GM21390 (cell line): ENCODE results near the gene COL27A1.

Experiments used
- ATAC-seq: cut with Tn5 transposase; IDR thresholded peaks from one replicate; pipeline ENCODE4 v1.9.1; 2021; ENCODE audit not compliant: unreplicated experiment

Gene COL27A1

GRCh38 chr9:114261987-114262386 lies 106.7 kb downstream of the COL27A1 start:
- no peak for ATAC-seq

- ATAC-seq: no peak
Measured at GRCh38 chr9:114263853-114264510, 108.6 kb downstream of the COL27A1 start.

GRCh38 chr9:114264806-114265550 lies 109.6 kb downstream of the COL27A1 start:
- no peak for ATAC-seq

- no peak for ATAC-seq
Measured at GRCh38 chr9:114266969-114267368, 111.6 kb downstream of the COL27A1 start.

- no peak for ATAC-seq
Measured at GRCh38 chr9:114269023-114269422, 113.7 kb downstream of the COL27A1 start.

- no peak for ATAC-seq
Measured at GRCh38 chr9:114270120-114270975, 115.0 kb downstream of the COL27A1 start.

- ATAC-seq: no peak
Measured at GRCh38 chr9:114271556-114272510, 116.5 kb downstream of the COL27A1 start.

GRCh38 chr9:114272739-114273431 lies 117.5 kb downstream of the COL27A1 start:
- no peak for ATAC-seq

GRCh38 chr9:114273461-114273881 lies 118.1 kb downstream of the COL27A1 start:
- no peak for ATAC-seq

GRCh38 chr9:114274217-114274616 lies 118.9 kb downstream of the COL27A1 start:
- ATAC-seq: no peak

- ATAC-seq: no peak
Measured at GRCh38 chr9:114275246-114276004, 120.1 kb downstream of the COL27A1 start.

GRCh38 chr9:114276908-114277821 lies 121.8 kb downstream of the COL27A1 start:
- ATAC-seq: no peak

GRCh38 chr9:114278356-114278755 lies 123.0 kb downstream of the COL27A1 start:
- ATAC-seq: no peak

- no peak for ATAC-seq
Measured at GRCh38 chr9:114278881-114279570, 123.7 kb downstream of the COL27A1 start.

- no peak for ATAC-seq
Measured at GRCh38 chr9:114279693-114280092, 124.4 kb downstream of the COL27A1 start.

- no peak for ATAC-seq
Measured at GRCh38 chr9:114280636-114281472, 125.5 kb downstream of the COL27A1 start.
